Stimulated activated CD8-positive, alpha-beta memory T cell treated with anti-CD3 and anti-CD28 coated beads, Interleukin-7, amount 100 ng/mL, for 1 hour (primary cell): ENCODE results near the gene TFB1M.
"Not testable (repeated sequence)": the region's sequence is repeated elsewhere in the genome, so short reads cannot be mapped to it uniquely, and the experiment has no call there.

Source experiments
- DNase-seq, 2 donors: peaks; one replicate each; pipeline ENCODE4 v3.0.0-alpha.2; 2020; ENCODE audit warnings: low read depth in 2 of 2

Gene TFB1M

GRCh38 chr6:155329460-155330132 lies 15.3 kb upstream of the TFB1M start:
- DNase-seq, result no peak

GRCh38 chr6:155328539-155329459 lies 14.5 kb upstream of the TFB1M start:
- DNase-seq, result no peak

GRCh38 chr6:155328074-155328538 lies 13.8 kb upstream of the TFB1M start:
- no peak for DNase-seq

- DNase-seq, result peak; percentile 26 to 41
Measured at GRCh38 chr6:155327326-155328073, 13.2 kb upstream of the TFB1M start.

- no peak for DNase-seq
Measured at GRCh38 chr6:155325700-155326516, 11.6 kb upstream of the TFB1M start.

- no peak for DNase-seq
Measured at GRCh38 chr6:155324993-155325392, 10.7 kb upstream of the TFB1M start.

- no peak for DNase-seq
Measured at GRCh38 chr6:155324172-155324571, 9.9 kb upstream of the TFB1M start.

GRCh38 chr6:155319902-155320301 lies 5.6 kb upstream of the TFB1M start:
- DNase-seq, result no peak

GRCh38 chr6:155317186-155317585 lies 2.9 kb upstream of the TFB1M start:
- DNase-seq, result no peak

GRCh38 chr6:155316419-155316818 lies 2.1 kb upstream of the TFB1M start:
- DNase-seq, result no peak

GRCh38 chr6:155315516-155315871 lies 1.2 kb upstream of the TFB1M start:
- no peak for DNase-seq

GRCh38 chr6:155314773-155315515 lies 660 bp upstream of the TFB1M start:
- no peak for DNase-seq

GRCh38 chr6:155313602-155314091 lies 637 bp downstream of the TFB1M start:
- no peak for DNase-seq

GRCh38 chr6:155312950-155313349 lies 1.3 kb downstream of the TFB1M start:
- DNase-seq, result not testable (repeated sequence)

GRCh38 chr6:155311583-155311982 lies 2.7 kb downstream of the TFB1M start:
- DNase-seq, result no peak

- no peak for DNase-seq
Measured at GRCh38 chr6:155311086-155311485, 3.2 kb downstream of the TFB1M start.

GRCh38 chr6:155310596-155310995 lies 3.7 kb downstream of the TFB1M start:
- no peak for DNase-seq

GRCh38 chr6:155309150-155309549 lies 5.1 kb downstream of the TFB1M start:
- DNase-seq, result no peak

- no peak for DNase-seq
Measured at GRCh38 chr6:155306958-155307357, 7.3 kb downstream of the TFB1M start.

- no peak for DNase-seq
Measured at GRCh38 chr6:155303361-155303870, 10.9 kb downstream of the TFB1M start.
